ENCODE data around the gene MTUS2. TPM values are rescaled to one million over a fixed set of nuclear protein-coding genes. Genes with fewer than 3 reads are reported as not detected.

Gene MTUS2
- total and polyA plus RNA-seq, 2 donors (not counting 3 experiments of a cell fraction or from before 2014, with no cell fraction given), result not detected

GRCh38 chr13:29270271-29270985 lies 450.3 kb downstream of the MTUS2 start:
- TF ChIP-seq JUN (IDR thresholded peaks at IDR 0.05; ENCODE audit: borderline replicate concordance, insufficient read depth, insufficient read length, low read depth) (no peak), MAX (IDR thresholded peaks at IDR 0.05; ENCODE audit: insufficient read depth, insufficient read length) (no peak)
- no peak overlapping the region for H3K4me3 ChIP-seq (replicated peaks in 1 of 3; ENCODE audit: insufficient read depth in 1 of 3, low read depth in 1 of 3, low read length in 3 of 3)
- FAIRE-seq (no peak), DNase-seq (ENCODE audit: low read depth, low spot score) (no peak)
- no peak overlapping the region for H3K9ac ChIP-seq (replicated peaks; ENCODE audit: extremely low read depth, insufficient read depth, low read length)
- H3K4me1 ChIP-seq (ENCODE audit: control insufficient read depth, extremely low read depth, insufficient read depth, low read length), result no peaks in the 10 kb centered on the region
- no TSS peak for BruUV-seq (replicated peaks)
- H2AFZ ChIP-seq (ENCODE audit: low read depth, low read length), result no peak overlapping the region
- ChIA-PET POLR2A (no interaction called here), CTCF (no interaction called here)
- no peaks in the 10 kb centered on the region for H3K36me3 ChIP-seq (ENCODE audit: control insufficient read depth in 2 of 2, extremely low read depth in 1 of 2, insufficient read depth in 2 of 2, low read length in 2 of 2)
- no peaks in the 10 kb centered on the region for H4K20me1 ChIP-seq (replicated peaks; ENCODE audit: control insufficient read depth, extremely low read depth, insufficient read depth, low read length)
- H3K9me1 ChIP-seq (replicated peaks; ENCODE audit: control insufficient read depth, extremely low read depth, insufficient read depth, low read length), result no peaks in the 10 kb centered on the region
- dilution Hi-C loops (cut with MboI; ENCODE audit: extremely low pct_ligation_motif_present, low sequenced_read_pairs) (no loop called here), intact Hi-C loops (cut with micrococcal nuclease) (no loop called here)
- H3K4me2 ChIP-seq (ENCODE audit: insufficient read depth, low read length), result no peak overlapping the region
- H3K9me3 ChIP-seq (replicated peaks; ENCODE audit: control insufficient read depth, insufficient read depth, low read length), result no peaks in the 10 kb centered on the region
- H3K27ac ChIP-seq (ENCODE audit: insufficient read depth, low read depth, low read length), result no peak overlapping the region
- H3K79me2 ChIP-seq (ENCODE audit: control insufficient read depth, insufficient read depth, low read length), result no peaks in the 10 kb centered on the region
- no peaks in the 10 kb centered on the region for H3K27me3 ChIP-seq (ENCODE audit: control insufficient read depth in 2 of 2, insufficient read depth in 2 of 2, low read length in 2 of 2)

GRCh38 chr13:29271606-29272005 lies 451.5 kb downstream of the MTUS2 start:
- Histone ChIP-seq H3K27ac (ENCODE audit: insufficient read depth, low read depth, low read length) (no peak overlapping the region), H2AFZ (ENCODE audit: low read depth, low read length) (no peak overlapping the region), H3K9me1 (replicated peaks; ENCODE audit: control insufficient read depth, extremely low read depth, insufficient read depth, low read length) (no peaks in the 10 kb centered on the region), H3K4me2 (ENCODE audit: insufficient read depth, low read length) (no peak overlapping the region), H4K20me1 (replicated peaks; ENCODE audit: control insufficient read depth, extremely low read depth, insufficient read depth, low read length) (no peaks in the 10 kb centered on the region), H3K4me3 (replicated peaks in 1 of 3; ENCODE audit: insufficient read depth in 1 of 3, low read depth in 1 of 3, low read length in 3 of 3) (no peak overlapping the region), H3K9me3 (replicated peaks; ENCODE audit: control insufficient read depth, insufficient read depth, low read length) (no peaks in the 10 kb centered on the region), H3K27me3 (ENCODE audit: control insufficient read depth in 2 of 2, insufficient read depth in 2 of 2, low read length in 2 of 2) (no peaks in the 10 kb centered on the region), H3K36me3 (ENCODE audit: control insufficient read depth in 2 of 2, extremely low read depth in 1 of 2, insufficient read depth in 2 of 2, low read length in 2 of 2) (no peaks in the 10 kb centered on the region), H3K79me2 (ENCODE audit: control insufficient read depth, insufficient read depth, low read length) (no peaks in the 10 kb centered on the region), H3K9ac (replicated peaks; ENCODE audit: extremely low read depth, insufficient read depth, low read length) (no peak overlapping the region), H3K4me1 (ENCODE audit: control insufficient read depth, extremely low read depth, insufficient read depth, low read length) (no peaks in the 10 kb centered on the region)
- TF ChIP-seq JUN (IDR thresholded peaks at IDR 0.05; ENCODE audit: borderline replicate concordance, insufficient read depth, insufficient read length, low read depth) (no peak), POLR2A (IDR thresholded peaks at IDR 0.05; ENCODE audit: low read depth, low read length) (no peak), CTCF (IDR thresholded peaks at IDR 0.05; ENCODE audit: extremely low read depth in 1 of 2, insufficient read depth in 1 of 2, low read depth in 1 of 2, low read length in 2 of 2) (no peak)
- BruUV-seq (replicated peaks), result no TSS peak
- intact Hi-C loops (cut with micrococcal nuclease), result no loop called here
- dilution Hi-C loops (cut with MboI; ENCODE audit: extremely low pct_ligation_motif_present, low sequenced_read_pairs), result no loop called here
- DNase-seq (ENCODE audit: low read depth, low spot score) (no peak), FAIRE-seq (no peak)
- ChIA-PET CTCF (no interaction called here), POLR2A (no interaction called here)
